Stimulated activated CD4-positive, alpha-beta T cell treated with anti-CD3 and anti-CD28 coated beads, Interleukin-15, amount 100 ng/mL, for 1 hour (primary cell): Measurements from ENCODE around the gene TNRC6C.
"Not testable (repeated sequence)": the region's sequence is repeated elsewhere in the genome, so short reads cannot be mapped to it uniquely, and the experiment has no call there.

Experiments
- DNase-seq, 2 donors: peaks; one replicate each; pipeline ENCODE4 v3.0.0-alpha.2; 2020; ENCODE audit warnings: low read depth in 1 of 2, low spot score in 1 of 2

TNRC6C gene

DNA sequence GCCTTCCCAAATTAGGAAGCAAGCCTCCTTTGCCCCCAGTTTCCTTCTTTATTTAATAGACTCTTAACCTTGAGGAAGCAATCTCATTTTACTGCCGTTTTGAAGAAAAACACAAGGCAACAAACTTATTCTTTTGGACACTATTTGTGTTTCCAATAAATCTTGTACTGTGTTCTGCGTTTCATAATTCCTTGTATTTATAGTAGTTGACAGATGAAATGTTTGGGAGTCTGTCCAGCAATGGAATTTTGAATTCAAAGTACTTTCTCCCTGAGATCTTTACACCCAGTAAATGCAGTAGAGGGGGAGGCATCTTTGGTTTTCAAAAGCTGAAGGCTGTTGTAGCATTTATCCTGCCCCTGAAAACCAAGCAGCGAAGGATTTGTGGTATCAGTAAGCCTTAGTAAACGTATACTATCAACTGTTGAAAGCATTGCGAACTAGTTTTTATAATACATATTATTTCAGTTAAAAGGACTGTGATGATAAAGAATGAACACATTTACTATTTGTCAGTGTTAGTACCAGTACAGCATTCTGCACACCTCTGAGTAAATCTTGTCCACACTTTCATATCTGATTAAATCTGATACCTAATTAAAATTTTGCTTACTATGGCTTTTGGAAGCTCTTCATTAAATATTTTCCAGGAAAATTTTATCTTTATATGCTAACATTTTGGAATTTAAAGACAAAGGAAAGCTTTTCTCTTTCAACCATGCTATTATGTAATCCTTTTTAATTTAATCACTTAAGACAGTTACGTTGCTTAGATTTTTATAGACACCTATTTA lies 83.1 kb downstream of the TNRC6C start:
- DNase-seq: no peak

DNA sequence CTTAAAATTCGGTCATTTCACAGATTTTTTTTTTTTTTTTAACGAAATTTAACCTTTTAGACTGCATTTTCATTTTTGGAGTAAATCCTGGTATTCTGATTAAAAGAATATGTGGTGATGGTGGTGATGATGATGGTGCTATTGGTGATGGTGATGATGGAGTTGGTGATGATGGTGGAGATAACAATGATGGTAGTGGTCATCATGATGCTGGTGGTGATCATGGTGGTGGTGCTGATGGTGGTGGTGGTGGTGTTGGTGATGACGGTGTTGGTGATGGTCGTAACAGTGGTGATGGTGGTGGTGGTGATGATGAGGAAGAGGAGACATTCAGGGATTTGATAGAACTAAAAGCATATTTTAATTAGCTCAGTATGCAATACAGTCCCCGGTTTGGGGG lies 84.0 kb downstream of the TNRC6C start:
- no peak for DNase-seq

GRCh38 chr17:78043031-78043430 lies 84.5 kb downstream of the TNRC6C start:
- DNase-seq: no peak

- no peak for DNase-seq
Observed at GRCh38 chr17:78044280-78044835, 85.9 kb downstream of the TNRC6C start.

DNA sequence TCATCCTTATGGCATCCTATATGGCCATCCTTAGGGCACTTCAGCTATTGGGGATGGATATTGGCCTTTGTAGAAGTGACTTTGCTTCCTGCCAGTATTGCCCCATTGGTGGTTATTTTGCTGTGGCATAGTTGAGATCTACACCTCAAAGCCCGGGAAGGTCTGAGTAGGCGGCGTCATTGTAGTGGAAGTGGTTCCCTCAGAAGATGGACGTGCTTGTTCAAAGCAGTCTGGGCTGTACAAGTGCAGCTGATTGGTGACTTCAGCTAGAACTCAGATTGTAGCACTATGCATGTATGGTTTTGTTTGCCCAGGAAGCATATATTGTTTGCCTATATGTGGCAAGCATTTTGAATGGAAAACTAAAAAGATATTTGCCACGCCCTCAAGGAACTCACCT lies 86.8 kb downstream of the TNRC6C start:
- no peak for DNase-seq

DNA sequence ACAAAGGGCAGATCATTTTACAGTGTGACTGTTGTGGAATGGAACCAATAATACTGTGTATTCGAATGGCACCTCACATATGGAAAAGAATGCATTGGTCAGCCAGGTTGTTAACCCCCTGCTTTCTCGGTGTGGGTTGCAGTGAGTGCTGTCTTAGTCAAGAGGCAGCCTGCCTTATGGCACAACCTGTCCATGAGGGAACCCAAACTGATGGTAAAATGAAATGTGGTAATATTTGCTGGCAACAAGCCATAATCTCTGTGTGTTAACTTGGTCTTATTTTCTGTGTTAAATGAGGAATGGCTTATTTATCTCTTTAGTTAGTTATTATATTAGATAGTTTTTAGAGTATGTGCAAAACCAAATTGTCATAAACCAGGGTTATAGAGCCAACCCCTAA lies 88.4 kb downstream of the TNRC6C start:
- no peak for DNase-seq

DNA sequence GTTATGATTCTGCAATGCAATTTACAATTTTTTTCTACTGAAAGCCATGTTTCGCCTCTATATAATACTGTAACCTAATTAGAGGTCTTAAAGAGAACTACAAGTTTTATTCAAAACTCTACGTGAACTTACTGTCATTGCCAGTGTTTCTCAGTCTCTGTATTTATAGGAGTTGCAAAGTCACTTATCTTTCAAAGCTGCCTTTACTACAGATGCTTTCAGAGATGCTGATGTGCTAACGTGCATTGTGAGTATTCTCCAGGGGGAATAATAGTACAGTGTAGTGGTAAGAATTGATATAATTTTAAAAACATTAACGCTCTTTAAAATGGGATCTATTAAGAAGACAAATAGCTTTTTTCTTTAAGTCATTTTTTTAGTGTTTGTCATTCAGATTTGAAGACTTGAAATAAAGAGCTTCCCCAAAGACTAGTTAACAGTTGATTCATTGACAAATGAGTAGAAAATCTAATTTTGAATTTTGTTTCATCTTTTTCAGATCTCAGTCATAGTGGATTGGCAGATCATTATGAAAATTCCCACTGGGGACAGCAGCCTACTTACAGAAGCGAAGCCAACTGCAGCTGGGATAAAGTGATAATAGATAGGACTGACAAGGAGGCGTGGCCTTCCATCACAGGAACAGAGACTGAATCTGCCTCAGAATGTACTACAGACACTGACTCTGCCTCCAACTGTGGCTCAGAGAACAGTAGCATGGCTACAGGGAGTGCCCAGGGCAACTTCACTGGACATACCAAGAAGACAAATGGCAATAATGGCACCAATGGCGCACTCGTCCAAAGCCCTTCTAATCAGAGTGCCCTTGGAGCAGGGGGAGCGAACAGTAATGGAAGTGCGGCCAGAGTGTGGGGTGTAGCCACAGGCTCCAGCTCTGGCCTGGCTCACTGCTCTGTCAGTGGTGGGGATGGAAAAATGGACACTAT lies 90.1 kb downstream of the TNRC6C start:
- no peak for DNase-seq

DNA sequence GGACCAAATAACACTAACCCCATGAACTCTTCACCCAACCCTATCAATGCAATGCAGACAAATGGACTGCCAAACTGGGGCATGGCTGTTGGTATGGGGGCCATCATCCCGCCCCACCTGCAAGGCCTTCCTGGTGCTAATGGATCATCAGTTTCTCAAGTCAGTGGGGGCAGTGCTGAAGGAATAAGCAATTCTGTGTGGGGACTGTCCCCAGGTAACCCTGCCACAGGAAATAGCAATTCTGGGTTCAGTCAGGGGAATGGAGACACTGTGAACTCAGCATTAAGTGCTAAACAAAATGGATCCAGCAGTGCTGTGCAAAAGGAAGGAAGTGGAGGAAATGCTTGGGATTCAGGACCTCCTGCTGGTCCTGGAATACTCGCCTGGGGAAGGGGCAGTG lies 91.1 kb downstream of the TNRC6C start:
- DNase-seq: no peak

- no peak for DNase-seq
Observed at GRCh38 chr17:78051186-78051972, 92.9 kb downstream of the TNRC6C start.

DNA sequence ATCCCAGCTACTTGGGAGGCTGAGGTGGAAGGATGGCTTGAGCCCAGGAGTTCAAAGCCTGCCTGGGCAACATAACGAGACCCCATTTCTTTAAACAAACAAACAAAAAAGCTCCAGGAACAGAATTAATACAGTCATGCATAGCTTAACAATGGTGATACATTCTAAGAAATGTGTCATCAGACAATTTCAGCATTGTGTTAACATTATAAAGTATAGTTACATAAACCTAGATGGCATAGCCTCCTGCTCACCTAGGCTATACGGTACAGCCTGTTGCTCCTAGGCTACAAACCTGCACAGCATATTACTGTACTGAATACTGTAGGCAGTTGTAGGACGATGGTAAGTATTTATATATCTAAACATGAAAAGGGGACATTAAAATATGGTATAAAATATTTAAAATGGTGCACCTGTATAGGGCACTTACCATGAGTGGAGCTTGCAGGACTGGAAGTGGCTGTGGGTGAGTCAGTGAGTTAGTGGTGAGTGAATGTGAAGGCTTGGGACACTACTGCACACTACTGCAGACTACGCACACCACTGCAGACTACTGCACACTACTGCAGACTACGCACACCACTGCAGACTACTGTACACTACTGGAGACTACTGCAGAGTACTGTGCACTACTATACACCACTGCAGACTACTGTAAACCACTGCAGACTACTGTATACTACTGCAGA lies 95.4 kb downstream of the TNRC6C start:
- no peak for DNase-seq

DNA sequence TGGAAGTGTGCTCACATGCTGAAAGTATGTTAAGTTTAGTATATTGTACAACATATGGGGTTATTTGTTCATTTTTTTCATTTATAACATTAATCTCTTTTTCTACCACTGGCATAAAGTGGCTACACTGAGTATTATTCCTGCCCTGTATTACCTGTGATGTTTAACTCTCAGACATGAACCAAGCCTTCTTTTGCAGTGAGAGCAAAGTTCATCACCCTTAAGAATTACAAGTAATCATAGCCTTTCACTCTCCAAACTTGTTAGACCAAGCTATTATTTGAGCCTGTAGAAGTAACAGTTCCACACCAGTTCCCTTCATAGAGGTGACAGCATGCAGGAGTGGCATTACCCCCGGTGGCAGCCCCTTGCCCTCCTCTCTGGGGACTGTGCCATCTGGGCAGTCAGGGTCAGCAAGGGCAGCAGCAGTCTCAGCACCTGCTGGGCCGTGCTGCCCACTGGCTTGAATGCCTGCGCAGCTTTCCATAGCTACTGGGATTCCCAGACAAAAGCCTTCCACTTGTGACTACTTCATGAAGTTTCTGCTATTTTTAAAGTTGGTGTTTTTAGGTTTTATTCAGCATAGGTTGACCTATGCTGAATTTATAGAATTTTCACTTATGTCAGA lies 98.7 kb downstream of the TNRC6C start:
- DNase-seq: no peak

DNA sequence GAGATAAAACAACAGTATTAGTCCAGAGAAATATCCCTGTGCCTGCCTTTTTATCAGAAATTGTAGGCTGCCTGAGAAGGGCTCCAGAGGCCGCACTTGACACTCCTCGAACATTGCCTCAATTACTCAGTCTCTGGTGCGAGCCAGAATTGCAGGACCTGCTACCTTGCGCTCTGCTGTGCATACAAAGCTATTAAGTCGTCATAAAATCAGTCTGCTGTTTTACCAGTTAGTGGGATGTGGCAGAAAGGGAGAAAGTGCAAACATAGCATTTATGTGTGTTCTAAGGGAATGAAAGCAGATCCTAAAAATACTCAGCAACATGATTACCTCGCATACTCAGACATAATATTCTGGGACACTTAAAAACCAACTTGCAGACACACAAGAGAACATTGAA lies 99.5 kb downstream of the TNRC6C start:
- no peak for DNase-seq

- DNase-seq: no peak
Observed at GRCh38 chr17:78058581-78058980, 100.1 kb downstream of the TNRC6C start.

GRCh38 chr17:78062596-78062995 lies 104.1 kb downstream of the TNRC6C start:
- DNase-seq: no peak

DNA sequence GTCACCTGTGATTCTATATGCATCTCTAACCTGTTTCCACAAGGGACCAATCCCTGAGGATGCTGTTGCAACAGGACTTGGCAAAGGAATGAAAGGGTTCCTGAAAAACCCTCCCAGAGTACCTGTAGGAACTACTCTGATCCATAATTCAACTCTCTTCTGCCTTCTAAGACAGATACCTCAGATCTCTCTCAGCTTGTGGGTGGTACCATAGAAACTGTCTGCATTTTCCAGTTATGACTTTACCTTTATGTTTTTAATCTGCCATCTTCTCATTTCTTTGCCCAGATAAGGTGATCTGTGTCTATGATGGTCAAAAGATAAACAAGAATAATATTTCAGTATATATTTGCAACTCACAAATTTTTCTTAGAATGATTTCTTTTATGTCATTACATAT lies 105.0 kb downstream of the TNRC6C start:
- no peak for DNase-seq

- no peak for DNase-seq
Observed at GRCh38 chr17:78064708-78065107, 106.2 kb downstream of the TNRC6C start.

- not testable (repeated sequence) for DNase-seq
Observed at GRCh38 chr17:78066976-78067375, 108.5 kb downstream of the TNRC6C start.

DNA sequence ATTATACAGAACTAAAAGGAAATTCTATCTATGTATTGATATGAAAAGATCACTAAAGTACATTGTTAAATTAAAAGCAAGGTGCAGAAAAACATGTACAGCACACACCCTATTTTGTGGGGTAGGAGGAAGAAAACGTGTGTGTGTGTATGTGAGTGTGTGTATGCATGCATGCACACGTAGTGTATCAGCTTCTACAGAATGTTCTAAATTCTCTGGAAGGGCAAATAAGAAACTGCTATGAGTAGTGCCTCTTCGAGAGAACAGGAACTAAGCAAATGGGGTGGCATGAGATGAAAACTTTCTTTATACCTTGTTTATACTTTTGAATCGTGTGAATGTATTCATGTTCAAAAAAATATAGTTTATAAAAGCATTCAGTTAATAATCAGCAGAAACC lies 111.2 kb downstream of the TNRC6C start:
- no peak for DNase-seq

DNA sequence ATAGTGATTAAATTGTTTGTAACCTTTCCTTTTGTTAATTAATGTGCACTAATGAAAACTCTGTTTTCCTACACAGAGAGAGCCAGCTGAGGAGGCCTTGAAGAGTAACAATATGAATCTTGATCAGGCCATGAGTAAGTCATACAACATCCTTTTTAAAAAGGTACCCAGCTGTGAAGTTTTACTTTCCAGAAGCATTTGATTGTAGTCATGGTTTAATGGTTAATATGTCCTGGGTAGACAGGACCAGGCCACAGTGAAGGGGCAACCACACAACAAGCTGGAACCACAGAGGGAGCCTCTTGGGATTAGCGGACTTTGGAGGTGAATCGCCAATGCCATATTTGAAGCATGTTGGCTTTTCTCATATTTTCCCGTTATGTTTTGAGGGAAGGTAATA lies 114.5 kb downstream of the TNRC6C start:
- no peak for DNase-seq

DNA sequence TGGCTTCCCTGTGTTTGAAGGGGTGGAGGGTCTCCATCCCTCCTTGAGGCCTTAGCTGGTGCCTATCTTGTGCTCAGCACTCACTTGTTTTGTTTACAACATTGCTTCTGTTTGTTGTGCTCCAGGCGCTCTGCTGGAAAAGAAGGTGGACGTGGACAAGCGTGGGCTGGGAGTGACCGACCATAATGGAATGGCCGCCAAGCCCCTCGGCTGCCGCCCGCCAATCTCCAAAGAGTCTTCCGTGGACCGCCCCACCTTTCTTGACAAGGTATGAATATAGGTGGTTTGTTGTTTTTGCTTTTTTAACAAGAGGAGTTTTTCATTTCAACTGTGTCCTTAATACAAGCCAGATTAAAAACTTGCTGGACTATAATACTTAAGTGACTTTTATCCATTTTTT lies 116.5 kb downstream of the TNRC6C start:
- DNase-seq: no peak
